ENCODE data around the gene STK39. TPM values are rescaled to one million over a fixed set of nuclear protein-coding genes. Genes with fewer than 3 reads are reported as not detected.
"Not testable (repeated sequence)": the region's sequence is repeated elsewhere in the genome, so short reads cannot be mapped to it uniquely, and the experiment has no call there.

STK39 gene
- total and polyA plus RNA-seq, 2 donors from 2014 or later: 15.9 to 27.1 TPM

- DNase-seq (no peak), FAIRE-seq (no peak)
- no peak for TF ChIP-seq CTCF (IDR thresholded peaks at IDR 0.05; ENCODE audit: borderline replicate concordance, extremely low read depth, insufficient read depth)
- no peak overlapping the region for H3K27ac ChIP-seq (ENCODE audit: low read depth in 2 of 2, low read length in 2 of 2)
- intact Hi-C loops (cut with DNase I): no loop called here
- no peaks in the 10 kb centered on the region for H3K36me3 ChIP-seq (ENCODE audit: control insufficient read depth in 2 of 3, insufficient read depth in 3 of 3, low read length in 3 of 3)
- H3K4me3 ChIP-seq (ENCODE audit: low read length in 3 of 3): no peak overlapping the region
- H3K27me3 ChIP-seq (ENCODE audit: control insufficient read depth, insufficient read depth, low read length): no peaks in the 10 kb centered on the region
- H3K9ac ChIP-seq (ENCODE audit: low read length in 3 of 3): no peak overlapping the region
- H3K9me3 ChIP-seq (ENCODE audit: control insufficient read depth in 2 of 3, insufficient read depth in 1 of 3, low read length in 3 of 3): no peaks in the 10 kb centered on the region
- H3K4me1 ChIP-seq (ENCODE audit: control insufficient read depth in 2 of 3, insufficient read depth in 2 of 3, low read depth in 1 of 3, low read length in 3 of 3): no peaks in the 10 kb centered on the region
Measured at GRCh38 chr2:168278424-168278888, 31.1 kb upstream of the STK39 start.

- Histone ChIP-seq H3K27me3 (ENCODE audit: control insufficient read depth, insufficient read depth, low read length) (no peaks in the 10 kb centered on the region), H3K27ac (ENCODE audit: low read depth in 2 of 2, low read length in 2 of 2) (no peak overlapping the region), H3K36me3 (ENCODE audit: control insufficient read depth in 2 of 3, insufficient read depth in 3 of 3, low read length in 3 of 3) (no peaks in the 10 kb centered on the region), H3K4me3 (ENCODE audit: low read length in 3 of 3) (no peak overlapping the region), H3K4me1 (ENCODE audit: control insufficient read depth in 2 of 3, insufficient read depth in 2 of 3, low read depth in 1 of 3, low read length in 3 of 3) (no peaks in the 10 kb centered on the region), H3K9me3 (ENCODE audit: control insufficient read depth in 2 of 3, insufficient read depth in 1 of 3, low read length in 3 of 3) (no peaks in the 10 kb centered on the region), H3K9ac (ENCODE audit: low read length in 3 of 3) (no peak overlapping the region)
- no peak for DNase-seq
- intact Hi-C loops (cut with DNase I): no loop called here
- TF ChIP-seq CTCF (IDR thresholded peaks at IDR 0.05; ENCODE audit: borderline replicate concordance, extremely low read depth, insufficient read depth): no peak
- FAIRE-seq: no peak
Measured at GRCh38 chr2:168277276-168277675, 29.9 kb upstream of the STK39 start.

- H3K9me3 ChIP-seq (ENCODE audit: control insufficient read depth in 2 of 3, insufficient read depth in 1 of 3, low read length in 3 of 3): no peaks in the 10 kb centered on the region
- no peak for FAIRE-seq
- TF ChIP-seq CTCF (IDR thresholded peaks at IDR 0.05; ENCODE audit: borderline replicate concordance, extremely low read depth, insufficient read depth): no peak
- H3K9ac ChIP-seq (ENCODE audit: low read length in 3 of 3): no peak overlapping the region
- DNase-seq: no peak
- H3K27me3 ChIP-seq (ENCODE audit: control insufficient read depth, insufficient read depth, low read length): no peaks in the 10 kb centered on the region
- H3K4me1 ChIP-seq (ENCODE audit: control insufficient read depth in 2 of 3, insufficient read depth in 2 of 3, low read depth in 1 of 3, low read length in 3 of 3): no peaks in the 10 kb centered on the region
- H3K36me3 ChIP-seq (ENCODE audit: control insufficient read depth in 2 of 3, insufficient read depth in 3 of 3, low read length in 3 of 3): no peaks in the 10 kb centered on the region
- no peak overlapping the region for H3K27ac ChIP-seq (ENCODE audit: low read depth in 2 of 2, low read length in 2 of 2)
- intact Hi-C loops (cut with DNase I): no loop called here
- H3K4me3 ChIP-seq (ENCODE audit: low read length in 3 of 3): no peak overlapping the region
Measured at GRCh38 chr2:168272225-168272624, 24.8 kb upstream of the STK39 start.

GRCh38 chr2:168262926-168263325 lies 15.5 kb upstream of the STK39 start:
- intact Hi-C loops (cut with DNase I); H3K9me3 ChIP-seq (ENCODE audit: control insufficient read depth in 2 of 3, insufficient read depth in 1 of 3, low read length in 3 of 3); H3K36me3 ChIP-seq (ENCODE audit: control insufficient read depth in 2 of 3, insufficient read depth in 3 of 3, low read length in 3 of 3); H3K27me3 ChIP-seq (ENCODE audit: control insufficient read depth, insufficient read depth, low read length); H3K4me1 ChIP-seq (ENCODE audit: control insufficient read depth in 2 of 3, insufficient read depth in 2 of 3, low read depth in 1 of 3, low read length in 3 of 3); H3K27ac ChIP-seq (ENCODE audit: low read depth in 2 of 2, low read length in 2 of 2); H3K4me3 ChIP-seq (ENCODE audit: low read length in 3 of 3); DNase-seq; FAIRE-seq; H3K9ac ChIP-seq (ENCODE audit: low read length in 3 of 3): not testable (repeated sequence)

Measured in kidney (tissue), 14 donors.